ENCODE measurements around the gene FARP1. TPM values are rescaled to one million over a fixed set of nuclear protein-coding genes. Genes with fewer than 3 reads are reported as not detected.

The FARP1 gene
- total RNA-seq, 2 donors from 2014 or later = 23.7 to 26.3 TPM

DNA sequence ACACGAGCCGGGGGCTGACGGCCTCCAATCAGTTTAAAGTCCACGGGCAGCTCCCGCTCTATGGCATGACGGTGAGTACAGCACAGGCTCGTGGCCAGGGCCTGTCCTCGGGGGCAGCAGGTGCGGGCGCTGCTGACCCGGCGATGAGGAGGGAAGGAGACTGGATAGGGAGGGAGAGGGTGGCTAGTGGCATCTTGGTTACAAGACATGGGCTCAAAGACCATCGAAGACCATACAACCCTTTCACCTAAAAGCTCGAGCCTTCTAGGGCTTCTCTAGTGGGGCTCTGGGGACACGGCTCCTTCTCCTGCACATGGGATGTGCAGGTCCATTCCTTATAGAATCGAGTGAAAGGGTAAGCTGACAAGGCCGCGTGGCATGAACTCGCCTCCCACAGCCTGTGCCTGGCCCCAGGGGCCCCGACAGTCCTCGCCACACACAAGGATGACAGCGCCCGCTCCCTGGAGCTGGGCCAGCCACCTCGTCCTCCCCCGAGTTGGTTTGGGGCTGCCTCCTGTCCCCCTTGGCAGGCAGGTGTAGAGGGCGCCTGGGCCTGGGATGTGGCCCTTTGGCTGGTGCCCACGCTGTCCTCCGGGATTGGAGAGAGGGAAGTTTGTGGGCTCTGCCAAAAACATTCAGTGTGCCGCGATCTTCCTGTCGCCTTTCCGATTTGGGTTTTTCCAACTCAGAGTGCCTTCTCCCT, 296.4 kb downstream of the FARP1 start:
- intact Hi-C loops (cut with DNase I) = no loop called here
- DNase-seq (no peak), ATAC-seq (no peak)

DNA sequence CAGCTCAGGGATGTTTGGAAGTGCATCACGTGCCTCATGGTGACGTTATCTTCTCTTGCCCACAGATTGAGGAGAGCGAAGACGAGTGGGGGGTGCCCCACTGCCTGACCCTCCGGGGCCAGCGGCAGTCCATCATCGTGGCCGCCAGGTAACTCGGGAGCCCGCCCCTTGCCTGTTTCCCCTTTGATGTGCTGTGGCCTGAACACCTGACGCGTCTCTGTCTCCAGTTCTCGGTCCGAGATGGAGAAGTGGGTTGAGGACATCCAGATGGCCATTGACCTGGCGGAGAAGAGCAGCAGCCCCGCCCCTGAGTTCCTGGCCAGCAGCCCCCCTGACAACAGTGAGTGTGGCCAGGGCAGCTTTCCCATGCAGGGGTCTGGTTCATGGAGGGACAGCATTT, 297.0 kb downstream of the FARP1 start:
- DNase-seq (no peak), ATAC-seq (no peak)
- intact Hi-C loops (cut with DNase I) = loop anchor here in 1 of 2 donors (10.0 kb wide), 1 partner anchor 145 kb away; no protein-coding TSS in a partner anchor

DNA sequence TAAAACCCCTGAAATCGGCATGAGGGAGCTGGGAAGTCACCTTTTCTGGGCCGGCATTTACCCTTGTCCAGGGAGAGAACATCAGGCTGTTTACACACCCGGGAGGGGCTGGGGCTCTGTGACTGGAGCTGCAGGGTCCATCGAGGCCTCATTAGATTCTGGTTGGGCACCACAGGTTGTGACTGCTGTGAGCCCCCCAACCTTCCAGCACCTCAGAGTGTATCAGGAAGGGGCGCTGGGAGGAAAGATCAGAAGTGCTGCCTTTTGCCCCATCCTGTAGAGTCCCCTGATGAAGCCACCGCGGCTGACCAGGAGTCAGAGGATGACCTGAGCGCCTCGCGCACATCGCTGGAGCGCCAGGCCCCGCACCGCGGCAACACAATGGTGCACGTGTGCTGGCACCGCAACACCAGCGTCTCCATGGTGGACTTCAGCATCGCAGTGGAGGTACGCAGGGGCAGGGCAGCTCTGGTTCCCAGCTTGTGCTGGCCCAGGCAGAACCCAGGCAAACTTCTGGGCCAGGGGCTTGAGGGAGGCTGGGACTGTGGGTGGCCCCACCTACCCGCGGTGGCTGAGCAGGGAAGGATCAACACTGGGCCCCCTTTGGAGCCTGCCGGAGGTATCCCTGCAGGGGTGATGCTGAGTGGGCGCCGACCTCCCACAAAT, 297.6 kb downstream of the FARP1 start:
- no peak for DNase-seq
- no peak for ATAC-seq
- intact Hi-C loops (cut with DNase I) = loop anchor here in 1 of 2 donors (10.0 kb wide), 1 partner anchor 144 kb away; no protein-coding TSS in a partner anchor

DNA sequence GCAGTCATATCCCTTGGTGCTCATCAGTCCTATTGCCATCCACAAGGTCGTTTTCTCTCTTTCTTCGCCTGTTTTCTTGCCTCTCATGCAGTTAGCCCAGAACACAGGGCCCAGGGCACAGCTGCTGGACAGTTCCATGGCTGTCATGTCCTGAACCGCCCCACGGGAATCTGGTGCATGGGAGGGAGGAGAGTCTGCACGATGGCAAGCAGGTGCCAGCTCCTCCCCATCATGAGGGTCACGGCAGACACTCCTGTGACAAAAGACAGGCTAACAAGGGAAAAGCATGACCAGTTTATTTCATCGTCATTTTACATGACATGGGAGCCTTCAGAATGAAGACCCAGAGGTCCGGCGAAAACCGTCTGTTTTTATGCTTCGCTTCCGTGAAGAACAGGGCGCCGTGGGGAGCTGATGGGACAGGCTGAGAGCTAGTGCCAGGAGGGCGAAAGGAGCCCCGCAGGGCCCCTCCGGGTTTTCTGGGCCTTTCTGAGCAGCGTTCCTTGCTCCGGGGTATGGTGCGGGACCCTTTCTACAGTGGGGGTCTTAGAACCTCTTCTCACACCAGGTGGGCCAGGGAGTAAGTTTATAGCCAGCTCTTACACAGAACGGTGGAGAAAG, 298.3 kb downstream of the FARP1 start:
- no peak for ATAC-seq
- intact Hi-C loops (cut with DNase I) = loop anchor here in 1 of 2 donors (10.0 kb wide), 1 partner anchor 144 kb away; no protein-coding TSS in a partner anchor
- DNase-seq = no peak

DNA sequence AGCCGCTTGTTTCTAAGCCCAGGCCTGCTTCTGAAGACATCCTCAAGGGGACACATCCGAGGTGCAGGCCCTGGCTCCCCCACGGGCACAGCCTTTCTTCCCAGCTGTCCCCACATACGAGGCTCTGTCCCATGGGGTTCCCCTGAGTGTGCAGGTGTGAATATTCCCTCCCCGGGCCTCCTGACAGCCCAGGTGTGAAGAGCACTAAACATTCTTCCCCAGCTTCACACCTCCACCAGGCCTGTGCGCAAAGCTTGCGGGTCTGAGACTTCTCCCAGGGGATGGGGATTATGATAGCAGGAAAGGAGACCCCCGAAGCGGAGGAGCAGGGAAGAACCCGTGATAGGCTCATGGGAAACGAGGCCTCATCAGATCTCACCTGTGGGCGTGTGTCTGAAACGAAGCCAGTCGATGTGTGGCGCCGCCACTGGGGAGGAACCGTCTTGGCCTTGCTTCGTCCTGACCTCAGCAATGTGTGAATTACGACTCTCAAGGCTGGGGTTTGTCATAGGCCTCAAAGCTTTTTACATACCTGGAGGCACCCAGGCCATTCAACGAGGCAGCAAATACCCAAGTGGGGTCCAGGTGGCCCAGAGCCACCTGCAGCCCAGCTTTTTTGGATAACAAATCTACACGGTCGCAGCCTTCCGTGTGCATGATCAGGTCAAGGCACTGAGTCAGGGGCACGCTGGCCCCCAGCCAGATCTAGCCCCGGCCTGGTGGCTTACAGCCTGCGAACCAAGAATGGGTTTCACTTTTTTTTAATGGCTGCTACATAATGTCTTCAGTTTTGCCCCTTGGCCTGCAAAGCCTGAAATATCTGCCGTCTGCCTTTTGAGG, 299.7 kb downstream of the FARP1 start:
- intact Hi-C loops (cut with DNase I) = loop anchor here in 1 of 2 donors (10.0 kb wide), 1 partner anchor 142 kb away; no protein-coding TSS in a partner anchor
- ATAC-seq (no peak), DNase-seq (no peak)

DNA sequence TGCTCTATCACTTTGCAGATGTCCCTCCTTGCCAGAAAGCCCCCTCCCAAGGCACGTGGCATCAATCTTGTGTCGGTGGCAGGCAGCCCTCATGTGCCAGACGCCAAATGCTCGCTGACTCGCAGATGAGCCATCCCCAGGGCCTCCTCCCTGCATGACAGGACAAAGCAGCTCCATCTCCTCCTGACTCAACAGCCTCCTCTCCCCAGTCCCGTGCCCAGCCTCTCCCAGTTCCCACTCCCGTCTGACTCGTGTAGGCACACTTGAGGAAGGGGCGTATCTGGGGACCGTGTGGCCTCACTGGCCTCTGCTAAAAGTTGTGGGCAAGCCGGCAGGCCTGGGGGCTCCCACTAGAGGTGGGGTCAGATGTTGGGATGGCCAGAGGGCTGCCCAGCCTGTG, 300.4 kb downstream of the FARP1 start:
- no peak for DNase-seq
- intact Hi-C loops (cut with DNase I) = loop anchor here in 1 of 2 donors (10.0 kb wide), 1 partner anchor 141 kb away; no protein-coding TSS in a partner anchor

DNA sequence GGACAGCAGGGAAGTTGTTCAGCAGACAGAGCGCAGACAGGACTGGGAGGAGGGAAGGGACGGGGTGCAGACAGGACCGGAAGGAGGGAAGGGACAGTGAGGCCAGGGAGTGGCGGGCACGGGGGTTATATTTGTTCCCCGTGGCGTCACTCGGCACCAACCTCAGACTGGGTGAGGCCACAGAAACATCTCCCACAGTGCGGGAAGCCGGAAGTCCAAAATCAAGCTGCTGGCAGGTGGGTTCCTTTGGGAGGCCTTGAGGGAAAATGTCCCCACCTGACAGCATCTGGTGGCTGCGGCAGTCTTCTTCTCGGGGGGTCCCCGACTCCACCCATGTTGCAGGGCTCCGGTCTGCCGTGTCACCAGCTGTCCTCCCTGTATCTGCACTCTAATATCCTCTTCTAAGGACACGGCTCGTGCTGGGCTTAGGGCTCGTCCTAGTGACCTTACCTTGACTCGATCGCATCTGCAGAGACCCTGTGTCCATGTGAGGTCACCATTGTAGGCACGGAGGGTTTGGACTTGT, 301.0 kb downstream of the FARP1 start:
- no peak for DNase-seq
- ATAC-seq = no peak
- intact Hi-C loops (cut with DNase I) = loop anchor here (2.0 to 10.0 kb wide), 2 partner anchors 141 to 209 kb away; no protein-coding TSS in a partner anchor

More for the DNA sequence above, 300.4 kb downstream of the FARP1 start:
- ATAC-seq = no peak

DNA sequence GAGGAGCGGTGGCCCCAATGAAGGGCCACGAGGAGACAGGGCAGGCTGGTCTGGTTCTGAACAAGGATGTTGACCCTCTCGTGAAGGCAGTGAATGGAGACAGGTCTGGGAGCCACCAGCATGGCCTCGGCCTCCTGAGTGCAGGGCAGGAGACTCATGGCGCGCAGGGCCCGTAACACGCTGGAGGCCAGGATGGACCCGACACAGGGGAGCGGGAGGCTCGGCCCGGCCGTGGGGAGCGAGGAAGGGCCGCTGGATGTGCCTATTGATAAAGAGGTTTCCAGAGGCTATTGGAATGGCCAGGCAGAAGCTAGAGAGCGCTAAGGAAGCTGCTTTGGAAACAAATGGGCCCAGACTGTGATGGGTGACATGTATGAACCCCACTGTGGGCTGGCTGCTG, 301.5 kb downstream of the FARP1 start:
- DNase-seq = no peak
- intact Hi-C loops (cut with DNase I) = loop anchor here (2.0 to 10.0 kb wide), 2 partner anchors 140 to 208 kb away; no protein-coding TSS in a partner anchor

DNA sequence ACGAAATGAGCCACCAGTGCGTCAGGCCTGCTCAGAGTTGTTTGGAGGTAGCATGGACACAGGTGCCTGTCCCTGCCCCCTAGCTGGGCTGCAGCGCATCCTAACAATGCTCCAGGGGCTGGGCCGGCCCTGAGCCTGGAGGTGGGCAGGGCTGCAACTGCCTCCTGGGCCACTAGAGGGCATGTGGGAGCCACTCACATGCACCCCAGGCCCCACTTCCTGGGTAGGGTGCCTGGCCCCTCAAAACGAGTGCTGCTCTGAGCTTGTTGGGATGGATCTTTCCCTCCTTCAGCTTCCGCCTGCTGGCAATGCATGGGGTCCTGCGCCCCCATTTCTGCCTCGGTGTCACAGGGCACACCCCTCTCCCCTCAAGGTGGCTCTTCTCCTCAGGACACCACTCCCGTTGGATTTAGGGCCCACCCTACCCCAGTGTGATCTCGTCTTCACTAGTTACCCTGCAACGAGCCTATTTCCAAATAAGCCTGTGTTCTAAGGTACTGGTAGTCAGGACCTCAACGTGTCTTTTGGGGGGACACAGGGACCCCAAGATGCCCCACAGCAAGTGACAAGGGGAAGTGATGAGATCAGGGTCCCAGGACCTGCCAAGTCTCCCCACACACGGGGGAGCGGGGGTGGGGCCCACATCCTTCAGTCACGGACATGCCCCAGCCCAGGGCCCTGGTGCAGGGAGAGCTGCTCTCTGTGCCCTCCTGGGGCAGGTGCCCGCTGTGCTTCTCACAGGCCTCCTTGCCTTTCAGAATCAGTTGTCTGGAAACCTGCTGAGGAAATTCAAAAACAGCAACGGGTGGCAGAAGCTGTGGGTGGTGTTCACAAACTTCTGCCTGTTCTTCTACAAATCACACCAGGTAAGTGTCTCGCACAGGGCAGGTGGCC, 302.7 kb downstream of the FARP1 start:
- intact Hi-C loops (cut with DNase I) = loop anchor here (1.0 to 10.0 kb wide), 4 partner anchors 139 to 228 kb away; no protein-coding TSS in a partner anchor
- ATAC-seq (peak; percentile 84 to 87), DNase-seq (peak; percentile 72)

More for the DNA sequence above, 301.5 kb downstream of the FARP1 start:
- ATAC-seq = no peak

DNA sequence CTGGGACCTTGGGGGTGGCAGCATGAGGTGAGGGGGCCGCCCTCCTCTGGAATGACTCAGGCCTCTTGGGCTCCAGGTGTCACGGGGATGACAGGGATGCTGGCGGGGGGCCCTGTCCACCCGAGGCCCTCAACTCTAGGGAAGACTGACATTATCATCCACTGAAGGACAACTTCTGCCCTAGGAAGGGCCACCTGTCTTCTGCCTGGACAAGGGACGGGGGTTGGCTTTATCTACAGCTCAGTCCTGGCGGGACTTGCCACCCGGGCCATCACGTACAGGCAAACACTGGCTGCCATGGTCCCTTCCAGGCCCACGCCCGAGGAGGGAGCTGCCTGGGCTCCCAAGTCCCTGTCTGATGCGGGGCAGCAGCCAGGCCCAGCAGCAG, 303.3 kb downstream of the FARP1 start:
- intact Hi-C loops (cut with DNase I) = loop anchor here in 1 of 2 donors (5.0 to 10.0 kb wide), 2 partner anchors 139 to 211 kb away; no protein-coding TSS in a partner anchor
- DNase-seq = no peak
- ATAC-seq = no peak

DNA sequence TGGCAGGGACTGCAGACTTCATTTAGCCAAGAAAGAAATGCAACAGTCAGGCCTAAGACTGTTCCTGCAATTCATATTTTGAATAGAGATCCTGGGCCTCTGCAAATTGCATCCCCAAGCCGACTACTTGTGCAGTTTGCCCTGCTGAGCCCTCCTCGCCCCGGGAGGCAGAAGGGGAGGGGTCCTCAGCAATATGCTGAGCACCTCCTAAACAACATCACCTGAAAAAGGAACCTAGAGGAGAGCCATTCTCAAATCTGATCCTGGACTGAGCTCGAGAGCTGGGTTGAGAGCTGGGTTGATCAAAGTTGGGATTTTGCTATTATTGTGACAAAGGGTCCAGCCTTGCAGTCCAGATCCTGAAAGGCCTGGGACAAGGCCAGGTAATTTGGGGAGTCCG, 304.2 kb downstream of the FARP1 start:
- no peak for ATAC-seq
- no peak for DNase-seq
- intact Hi-C loops (cut with DNase I) = loop anchor here in 1 of 2 donors (5.0 to 10.0 kb wide), 2 partner anchors 138 to 210 kb away; no protein-coding TSS in a partner anchor

DNA sequence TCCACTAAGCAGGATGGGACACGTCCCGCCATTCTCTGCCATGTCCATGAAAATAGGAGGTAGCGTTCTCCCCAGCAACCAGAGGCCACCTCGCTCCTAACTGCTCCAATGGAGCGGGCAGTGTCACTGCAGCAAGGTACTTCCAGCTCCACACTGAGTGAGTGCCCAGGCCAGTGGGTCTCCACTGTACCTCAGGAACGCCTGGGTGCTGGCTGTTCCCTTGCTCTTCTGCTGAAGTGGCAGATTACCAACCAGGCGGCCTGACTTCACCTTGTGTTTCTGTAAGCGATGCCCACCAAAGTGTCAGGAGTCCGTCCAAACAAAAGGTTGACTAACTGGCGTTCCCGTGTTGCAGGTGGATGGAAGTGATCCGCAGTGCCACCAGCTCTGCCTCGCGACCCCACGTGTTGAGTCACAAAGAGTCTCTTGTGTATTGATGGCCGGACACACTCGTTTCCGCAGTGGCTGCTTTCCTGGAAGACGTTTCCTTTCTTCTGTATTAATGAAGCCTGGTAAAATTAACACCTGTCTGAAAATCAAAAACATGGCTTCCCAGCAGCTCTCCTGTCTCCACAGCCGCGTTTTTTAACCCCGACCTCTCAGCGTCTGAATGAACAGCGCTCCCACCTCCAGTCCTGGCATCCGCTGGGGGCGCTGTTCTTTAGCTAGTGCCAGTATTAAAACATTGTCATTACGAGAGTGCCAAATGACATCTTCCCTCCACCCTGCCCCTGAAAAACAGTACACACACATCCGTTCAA, 305.2 kb downstream of the FARP1 start:
- intact Hi-C loops (cut with DNase I) = loop anchor here in 1 of 2 donors (5.0 to 10.0 kb wide), 2 partner anchors 137 to 209 kb away; no protein-coding TSS in a partner anchor
- ATAC-seq (no peak), DNase-seq (peak; percentile 64)

DNA sequence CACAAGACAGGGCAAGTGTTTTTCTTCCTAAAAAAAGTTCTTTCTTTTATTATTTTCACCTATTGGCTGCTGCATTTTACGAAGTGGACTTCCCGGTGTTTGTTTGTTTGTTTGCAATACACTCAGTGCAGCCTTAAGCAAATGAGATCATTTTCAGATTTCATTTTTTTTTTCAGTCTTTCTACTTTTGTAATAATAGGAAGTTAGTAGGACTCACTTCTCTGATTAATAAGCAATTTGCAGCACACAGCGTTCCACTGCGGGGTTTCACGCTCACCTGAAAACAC, 305.7 kb downstream of the FARP1 start:
- no peak for ATAC-seq
- no peak for DNase-seq
- intact Hi-C loops (cut with DNase I) = loop anchor here in 1 of 2 donors (5.0 to 10.0 kb wide), 2 partner anchors 136 to 209 kb away; no protein-coding TSS in a partner anchor

DNA sequence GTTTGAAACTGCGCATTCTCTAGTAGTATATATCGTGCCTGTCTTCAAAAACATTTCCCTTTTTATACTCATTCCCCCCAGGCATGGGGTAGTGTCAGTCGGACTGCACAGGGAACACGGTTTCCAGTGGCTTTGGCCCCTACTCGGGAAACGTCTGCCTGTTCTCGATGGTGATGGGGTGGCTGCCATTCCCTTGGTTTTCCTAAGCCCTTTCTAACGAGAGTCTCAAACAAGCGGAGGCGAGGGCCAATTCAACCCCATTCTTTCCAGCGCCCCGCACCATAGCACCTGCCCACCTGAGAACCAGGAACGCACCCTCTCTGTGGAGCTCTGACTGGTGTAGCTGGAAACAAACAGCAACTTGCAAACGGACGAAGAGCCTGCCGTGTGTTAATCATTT, 306.4 kb downstream of the FARP1 start:
- intact Hi-C loops (cut with DNase I) = loop anchor here in 1 of 2 donors (5.0 to 10.0 kb wide), 2 partner anchors 136 to 208 kb away; no protein-coding TSS in a partner anchor
- DNase-seq = no peak
- ATAC-seq = no peak

DNA sequence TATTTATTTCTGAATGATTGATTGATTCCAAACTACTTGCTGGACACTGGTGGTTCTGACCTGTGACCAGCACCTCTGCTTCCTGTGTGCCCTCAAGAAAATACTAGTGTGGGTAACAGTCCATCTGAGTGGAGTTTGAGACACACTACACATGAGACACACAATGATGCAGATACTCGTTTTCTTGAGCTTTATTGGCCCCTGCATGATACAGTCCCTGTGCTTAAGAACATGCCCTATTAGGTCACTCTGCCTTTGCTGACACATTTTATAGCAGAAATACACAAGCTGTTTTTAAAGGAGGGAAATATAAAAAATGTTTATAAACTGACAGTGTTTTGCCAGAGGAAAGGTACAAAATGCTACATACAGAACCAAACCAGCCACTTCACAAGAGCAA, 307.1 kb downstream of the FARP1 start:
- DNase-seq = no peak
- no peak for ATAC-seq

DNA sequence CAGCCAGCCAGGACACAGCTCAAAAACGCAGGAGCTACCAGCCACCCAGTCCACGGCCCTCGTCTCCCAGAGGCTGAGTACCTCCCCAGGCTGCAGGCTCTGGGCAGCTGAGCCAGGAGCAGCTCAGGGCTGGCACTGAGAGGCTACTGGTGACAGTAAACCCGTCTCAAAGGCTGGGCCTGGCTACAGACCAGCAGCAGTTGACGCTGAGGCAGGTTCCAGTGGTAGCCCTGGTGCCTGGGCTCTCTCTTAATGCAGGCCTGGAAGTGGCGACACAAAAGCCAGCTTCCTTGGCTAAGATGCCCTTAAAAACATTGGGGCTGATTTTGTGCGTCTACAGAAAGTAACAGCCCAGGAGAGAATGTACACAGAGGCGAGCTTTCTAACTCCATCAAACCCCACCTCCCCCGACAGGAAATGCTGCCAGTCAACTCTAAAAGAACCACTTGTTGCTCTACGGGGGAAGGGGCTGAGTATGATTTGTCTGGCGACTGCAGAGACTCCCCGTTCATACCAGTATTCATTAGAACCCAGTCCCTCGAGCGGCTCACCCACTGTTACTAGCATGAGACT, 307.7 kb downstream of the FARP1 start:
- DNase-seq = peak; percentile 45
- intact Hi-C loops (cut with DNase I) = loop anchor here in 1 of 2 donors (10.0 kb wide), 1 partner anchor 394 kb away; no protein-coding TSS in a partner anchor

More for the DNA sequence above, 307.1 kb downstream of the FARP1 start:
- intact Hi-C loops (cut with DNase I) = loop anchor here in 1 of 2 donors (10.0 kb wide), 1 partner anchor 395 kb away; no protein-coding TSS in a partner anchor

More for the DNA sequence above, 307.7 kb downstream of the FARP1 start:
- peak; percentile 30 to 42 for ATAC-seq
